B cell (primary cell): ENCODE measurements around the gene LNX1. TPM values are rescaled to one million over a fixed set of nuclear protein-coding genes. Genes with fewer than 3 reads are reported as not detected.

Source experiments
- ATAC-seq: fragments of 200-7000 bp; cut with Tn5 transposase; one replicate; pipeline ENCODE4 v1.10.0; 2021; ENCODE audit warnings: low read depth, mild to moderate bottlenecking, moderate number of reproducible peaks, moderate library complexity
- CTCF ChIA-PET: fragments of 350-600 bp; sonication (Branson Sonifier 250); formaldehyde crosslinking; loops from one replicate; lab custom pipeline; 2021; ENCODE audit warnings: antibody characterized with exemption, inconsistent platforms; lab: Charles Lee
- POLR2A ChIA-PET: fragments of 350-600 bp; sonication (Branson Sonifier 250); formaldehyde crosslinking; loops from one replicate; lab custom pipeline; 2021; ENCODE audit warnings: antibody characterized with exemption; lab: Charles Lee
- DNase-seq: peaks from one replicate; pipeline ENCODE4 v3.0.0; 2013
- H2AFZ ChIP-seq: 2 replicates; pipeline ENCODE4 v1.6.1; 2012; ENCODE audit warnings: mild to moderate bottlenecking, low read depth, low read length; ENCODE audit not compliant: insufficient read depth, poor library complexity, severe bottlenecking
- H3K27ac ChIP-seq, 2 donors: 1 replicate in 1 of 2; 2 replicates in 1 of 2; pipeline ENCODE4 v1.5.1; 2012 to 2013; ENCODE audit warnings: low read length in 2 of 2, mild to moderate bottlenecking in 2 of 2, moderate library complexity in 1 of 2
- H3K27me3 ChIP-seq, 4 experiments: fragments of 200-600 bp in 1 of 4; sonication (generic) in 1 of 4; replicated peaks in 1 of 4; 1 replicate in 2 of 4; 2 replicates in 2 of 4; pipeline versions ENCODE4 v1.6.1 to v1.7.0; 2013 to 2016; ENCODE audit warnings: low read length in 3 of 4, mild to moderate bottlenecking in 2 of 4, mixed read lengths in 1 of 4, moderate library complexity in 1 of 4; ENCODE audit not compliant: insufficient read depth in 4 of 4, control insufficient read depth in 3 of 4; ENCODE audit errors: control extremely low read depth in 1 of 4
- H3K36me3 ChIP-seq, 2 experiments: replicated peaks in 1 of 2; 1 replicate in 1 of 2; 2 replicates in 1 of 2; pipeline versions ENCODE4 v1.6.1 to v1.7.1; 2013; ENCODE audit warnings: low read length in 1 of 2; ENCODE audit not compliant: insufficient read depth in 2 of 2, control insufficient read depth in 1 of 2; ENCODE audit errors: control extremely low read depth in 1 of 2, extremely low read depth in 1 of 2
- H3K4me1 ChIP-seq, 2 donors: fragments of 200-600 bp in 1 of 2; sonication (generic) in 1 of 2; 1 replicate in 1 of 2; 2 replicates in 1 of 2; pipeline versions ENCODE4 v1.5.1 to v1.6.1; 2013 to 2017; ENCODE audit warnings: low read length in 2 of 2; ENCODE audit not compliant: control insufficient read depth in 2 of 2, insufficient read depth in 2 of 2
- H3K4me2 ChIP-seq: replicated peaks from 2 replicates; pipeline ENCODE3; 2012; ENCODE audit warnings: mild to moderate bottlenecking, low read depth, low read length; ENCODE audit not compliant: poor library complexity, severe bottlenecking
- H3K4me3 ChIP-seq, 5 experiments: fragments of 200-600 bp in 1 of 5; sonication (generic) in 1 of 5; 1 replicate in 3 of 5; 2 replicates in 2 of 5; pipeline versions ENCODE4 v1.5.1 to v1.7.0; 2011 to 2016; ENCODE audit warnings: low read length in 4 of 5, mild to moderate bottlenecking in 4 of 5, low read depth in 2 of 5, control low read depth in 1 of 5, moderate library complexity in 1 of 5; ENCODE audit not compliant: insufficient read depth in 1 of 5; ENCODE audit errors: control extremely low read depth in 1 of 5, extremely low read depth in 1 of 5
- H3K79me2 ChIP-seq: fragments of 200-600 bp; sonication (generic); one replicate; pipeline ENCODE4 v1.6.0; 2016; ENCODE audit warnings: low read length; ENCODE audit not compliant: control insufficient read depth, insufficient read depth
- H3K9ac ChIP-seq: fragments of 200-600 bp; sonication (generic); 2 replicates; pipeline ENCODE4 v1.6.1; 2017; ENCODE audit warnings: mild to moderate bottlenecking, low read length, moderate library complexity
- H3K9me3 ChIP-seq, 3 donors: one replicate each; pipeline versions ENCODE4 v1.6.1 to v1.7.1; 2013; ENCODE audit warnings: low read length in 2 of 3; ENCODE audit not compliant: control insufficient read depth in 2 of 3, insufficient read depth in 1 of 3; ENCODE audit errors: control extremely low read depth in 1 of 3
- H4K20me1 ChIP-seq: 2 replicates; pipeline ENCODE4 v1.6.0; 2012; ENCODE audit warnings: mild to moderate bottlenecking, low read length; ENCODE audit not compliant: insufficient read depth, control insufficient read depth, poor library complexity, severe bottlenecking
- H3K27ac Mint-ChIP-seq: one replicate; pipeline ENCODE4 v1.8.0; 2021; ENCODE audit warnings: mixed read lengths
- H3K27me3 Mint-ChIP-seq: one replicate; pipeline ENCODE4 v1.8.0; 2021; ENCODE audit warnings: mixed read lengths
- H3K4me1 Mint-ChIP-seq: one replicate; pipeline ENCODE4 v1.8.0; 2021; ENCODE audit warnings: mixed read lengths
- H3K4me3 Mint-ChIP-seq: one replicate; pipeline ENCODE4 v1.8.0; 2021; ENCODE audit warnings: mixed read lengths
- H3K9me3 Mint-ChIP-seq: one replicate; pipeline ENCODE4 v1.8.0; 2022; ENCODE audit warnings: mixed read lengths; ENCODE audit not compliant: insufficient read depth
- CTCF ChIP-seq: fragments of 200-600 bp; IDR thresholded peaks from one replicate; pipeline ENCODE4 v1.8.0; 2022; ENCODE audit warnings: antibody characterized with exemption, mild to moderate bottlenecking
- EZH2 ChIP-seq: IDR thresholded peaks from 2 replicates; pipeline ENCODE4 v1.6.1; 2012; ENCODE audit warnings: borderline replicate concordance, low read depth, mild to moderate bottlenecking, moderate library complexity, low read length; ENCODE audit not compliant: insufficient read depth, poor library complexity, severe bottlenecking
- WGBS: methylation state at CpG from one replicate; pipeline ENCODE4 v1.1.5; 2013; ENCODE audit warnings: missing lambda C conversion rate; ENCODE audit not compliant: insufficient coverage; 5-methylcytosine and 5-hydroxymethylcytosine counted together
- intact Hi-C: fragments of 100-400 bp; cut with micrococcal nuclease; formaldehyde crosslinking; loops from one replicate; pipeline ENCODE4 v1.10.0; 2022
- polyA plus RNA-seq: library from polyadenylated mRNA; depleted of rRNA; stranded (reverse); fragments of >200 nt; gene quantifications from 2 replicates; pipeline ENCODE4 v1.2.3, GENCODE V29; 2012
- total RNA-seq, 2 donors: library from RNA; stranded (reverse); fragments of 120-200 nt in 1 of 2; gene quantifications; 1 replicate in 1 of 2; 2 replicates in 1 of 2; pipeline versions ENCODE4 v1.2.3 to v1.2.4, GENCODE V29; 2013 to 2022

Gene LNX1
- total and polyA plus RNA-seq, 2 donors (not counting 1 experiment from before 2014, with no cell fraction given), result not detected

- Histone ChIP-seq H2AFZ (no peak overlapping the region), H3K27ac (no peak overlapping the region), H3K79me2 (no peaks in the 10 kb centered on the region), H3K9me3 (peaks cover 0 to 2% (median 1%) of the 10 kb centered on the region in 3 donors), H3K27me3 (no peaks in the 10 kb centered on the region), H3K4me1 (no peaks in the 10 kb centered on the region), H3K4me3 (no peak overlapping the region), H3K36me3 (no peaks in the 10 kb centered on the region), H4K20me1 (no peaks in the 10 kb centered on the region), H3K9ac (no peak overlapping the region), H3K4me2 (no peak overlapping the region)
- ChIA-PET CTCF (no interaction called here), POLR2A (no interaction called here)
- WGBS, result no CpG with 5 or more reads among the region's 3 CpGs
- ATAC-seq (no peak), DNase-seq (no peak)
- intact Hi-C loops, result no loop called here
- Mint-ChIP-seq H3K9me3 (peaks cover 4% of the 10 kb centered on the region), H3K4me3 (no peak overlapping the region), H3K27me3 (peaks cover 13% of the 10 kb centered on the region), H3K4me1 (peaks cover 3% of the 10 kb centered on the region), H3K27ac (no peak overlapping the region)
- no peak for TF ChIP-seq EZH2
- TF ChIP-seq CTCF, result no peak
Measured at GRCh38 chr4:53608242-53608641, 17.0 kb upstream of the LNX1 start.

GRCh38 chr4:53605783-53606182 is 14.5 kb upstream of the LNX1 start:
- no peak overlapping the region for H3K4me2 ChIP-seq
- no peak overlapping the region for H3K4me3 ChIP-seq
- ATAC-seq (no peak), DNase-seq (no peak)
- no peaks in the 10 kb centered on the region for H3K27me3 ChIP-seq
- TF ChIP-seq CTCF (no peak), EZH2 (no peak)
- H3K9me3 ChIP-seq, result peaks cover 0 to 2% (median 1%) of the 10 kb centered on the region in 3 donors
- CTCF ChIA-PET, result no interaction called here
- intact Hi-C loops, result no loop called here
- no CpG with 5 or more reads among the region's 3 CpGs for WGBS
- H3K4me1 ChIP-seq, result no peaks in the 10 kb centered on the region
- no peaks in the 10 kb centered on the region for H3K36me3 ChIP-seq
- no peak overlapping the region for H3K4me3 Mint-ChIP-seq
- H3K27ac Mint-ChIP-seq, result no peak overlapping the region
- no peaks in the 10 kb centered on the region for H3K79me2 ChIP-seq
- peaks cover 3% of the 10 kb centered on the region for H3K4me1 Mint-ChIP-seq
- H2AFZ ChIP-seq, result no peak overlapping the region
- no peak overlapping the region for H3K9ac ChIP-seq
- POLR2A ChIA-PET, result no interaction called here
- no peak overlapping the region for H3K27ac ChIP-seq
- H3K9me3 Mint-ChIP-seq, result peaks cover 4% of the 10 kb centered on the region
- no peaks in the 10 kb centered on the region for H4K20me1 ChIP-seq
- peaks cover 18% of the 10 kb centered on the region for H3K27me3 Mint-ChIP-seq
